Measurements from ENCODE around the gene SPOCK2.
A peak's percentile ranks its signal among the peaks of the same experiment; 100 is the strongest.

Gene SPOCK2

GRCh38 chr10:72049472-72049871 lies 38.9 kb downstream of the SPOCK2 start:
- TF ChIP-seq ZNF155 (tag by site-specific recombination; IDR thresholded peaks at IDR 0.05) = no peak
- no peak for TF ChIP-seq ZNF37A (tag by site-specific recombination; IDR thresholded peaks at IDR 0.05)
- no peak for TF ChIP-seq KLF10 (tag by site-specific recombination; IDR thresholded peaks at IDR 0.05)
- no peak overlapping the region for H3K27ac ChIP-seq (ENCODE audit: extremely low read depth, low read depth, low read length)
- H3K36me3 ChIP-seq (ENCODE audit: control insufficient read depth in 2 of 2, insufficient read depth in 1 of 2, low read length in 2 of 2) = no peaks in the 10 kb centered on the region
- H3K4me3 ChIP-seq (ENCODE audit: low read depth, low read length) = no peak overlapping the region
- no peaks in the 10 kb centered on the region for H3K9me3 ChIP-seq (ENCODE audit: control insufficient read depth, insufficient read depth, low read depth, low read length)
- no peaks in the 10 kb centered on the region for H3K4me1 ChIP-seq (ENCODE audit: control insufficient read depth, insufficient read depth, low read length)
- ChIA-PET POLR2A (interaction anchor here (0.8 kb wide), 1 partner anchor 153 kb away, joined by 3 read pairs; no protein-coding TSS in a partner anchor), CTCF (interaction anchor here (0.6 to 6.3 kb wide), 30 partner anchors 8 to 1513 kb away, joined by 3 to 86 read pairs (median 7); partner anchors contain the start of gene CHST3)

GRCh38 chr10:72048450-72049124 lies 39.8 kb downstream of the SPOCK2 start:
- H3K4me3 ChIP-seq (ENCODE audit: low read depth, low read length) = no peak overlapping the region
- no peak overlapping the region for H3K27ac ChIP-seq (ENCODE audit: extremely low read depth, low read depth, low read length)
- POLR2A ChIA-PET = interaction anchor here (0.6 to 1.2 kb wide), 6 partner anchors 81 to 283 kb away, joined by 3 to 6 read pairs (median 3); partner anchors contain the start of gene ASCC1
- H3K36me3 ChIP-seq (ENCODE audit: control insufficient read depth in 2 of 2, insufficient read depth in 1 of 2, low read length in 2 of 2) = no peaks in the 10 kb centered on the region
- H3K9me3 ChIP-seq (ENCODE audit: control insufficient read depth, insufficient read depth, low read depth, low read length) = no peaks in the 10 kb centered on the region
- CTCF ChIA-PET = interaction anchor here (0.5 to 6.3 kb wide), 63 partner anchors 8 to 362 kb away, joined by 3 to 86 read pairs (median 4); partner anchors contain the start of genes ANAPC16, ASCC1, CHST3 and SPOCK2
- no peaks in the 10 kb centered on the region for H3K4me1 ChIP-seq (ENCODE audit: control insufficient read depth, insufficient read depth, low read length)
- TF ChIP-seq ZNF501 (tag by site-specific recombination; IDR thresholded peaks at IDR 0.05) (peak; percentile 43; the same call in 1 of the 2 replicates), ZNF518A (tag by site-specific recombination; conservative IDR thresholded peaks at IDR 0.05; ENCODE audit: low read depth) (0 out of 2 replicates have a peak, but pooled peaks have one; percentile 29), ZNF214 (tag by site-specific recombination; IDR thresholded peaks at IDR 0.05; ENCODE audit: borderline replicate concordance) (no peak), KLF8 (tag by site-specific recombination; IDR thresholded peaks at IDR 0.05) (peak; percentile 28; the same call in 1 of the 2 replicates), ZNF654 (tag by site-specific recombination; IDR thresholded peaks at IDR 0.05; ENCODE audit: low read depth) (peak; percentile 99), ZBTB44 (tag by site-specific recombination; IDR thresholded peaks at IDR 0.05) (peak; percentile 33; the same call in 1 of the 2 replicates), PRDM10 (tag by site-specific recombination; IDR thresholded peaks at IDR 0.05) (peak; percentile 32; the same call in 1 of the 2 replicates), ZNF585B (tag by site-specific recombination; IDR thresholded peaks at IDR 0.05) (no peak), ZNF449 (tag by site-specific recombination; IDR thresholded peaks at IDR 0.05) (peak; percentile 51; the same call in 1 of the 2 replicates), GFI1B (tag by site-specific recombination; IDR thresholded peaks at IDR 0.05) (no peak), ZNF292 (tag by site-specific recombination; IDR thresholded peaks at IDR 0.05; ENCODE audit: borderline replicate concordance, low read depth) (no peak), HOXC10 (CRISPR knock-in tag; IDR thresholded peaks at IDR 0.05) (no peak), SCRT1 (tag by site-specific recombination; IDR thresholded peaks at IDR 0.05; ENCODE audit: borderline replicate concordance) (no peak)
- TF ChIP-seq, protein P1, sequence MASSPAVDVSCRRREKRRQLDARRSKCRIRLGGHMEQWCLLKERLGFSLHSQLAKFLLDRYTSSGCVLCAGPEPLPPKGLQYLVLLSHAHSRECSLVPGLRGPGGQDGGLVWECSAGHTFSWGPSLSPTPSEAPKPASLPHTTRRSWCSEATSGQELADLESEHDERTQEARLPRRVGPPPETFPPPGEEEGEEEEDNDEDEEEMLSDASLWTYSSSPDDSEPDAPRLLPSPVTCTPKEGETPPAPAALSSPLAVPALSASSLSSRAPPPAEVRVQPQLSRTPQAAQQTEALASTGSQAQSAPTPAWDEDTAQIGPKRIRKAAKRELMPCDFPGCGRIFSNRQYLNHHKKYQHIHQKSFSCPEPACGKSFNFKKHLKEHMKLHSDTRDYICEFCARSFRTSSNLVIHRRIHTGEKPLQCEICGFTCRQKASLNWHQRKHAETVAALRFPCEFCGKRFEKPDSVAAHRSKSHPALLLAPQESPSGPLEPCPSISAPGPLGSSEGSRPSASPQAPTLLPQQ (tag by site-specific recombination; IDR thresholded peaks at IDR 0.05) = peak; percentile 54; the same call in 1 of the 2 replicates
